NCI-H1105 (cell line): ENCODE data around the gene FMNL2.

Experiments
- DNase-seq: peaks from one replicate; lab custom pipeline; 2025; lab: John Stamatoyannopoulos, UW

FMNL2 gene

GRCh38 chr2:152529420-152530115 is 194.6 kb downstream of the FMNL2 start:
- no peak for DNase-seq

GRCh38 chr2:152532241-152532640 is 197.3 kb downstream of the FMNL2 start:
- DNase-seq = no peak

- no peak for DNase-seq
Measured at GRCh38 chr2:152534460-152535135, 199.6 kb downstream of the FMNL2 start.

- DNase-seq = no peak
Measured at GRCh38 chr2:152537081-152537651, 202.2 kb downstream of the FMNL2 start.

- no peak for DNase-seq
Measured at GRCh38 chr2:152539424-152539823, 204.4 kb downstream of the FMNL2 start.

- no peak for DNase-seq
Measured at GRCh38 chr2:152541712-152542111, 206.7 kb downstream of the FMNL2 start.

- no peak for DNase-seq
Measured at GRCh38 chr2:152542337-152542994, 207.5 kb downstream of the FMNL2 start.

GRCh38 chr2:152542995-152543481 is 208.1 kb downstream of the FMNL2 start:
- no peak for DNase-seq

GRCh38 chr2:152543717-152544116 is 208.7 kb downstream of the FMNL2 start:
- DNase-seq = no peak

GRCh38 chr2:152544638-152545037 is 209.7 kb downstream of the FMNL2 start:
- no peak for DNase-seq

- DNase-seq = no peak
Measured at GRCh38 chr2:152546230-152546837, 211.4 kb downstream of the FMNL2 start.

GRCh38 chr2:152548111-152548875 is 213.3 kb downstream of the FMNL2 start:
- no peak for DNase-seq

- DNase-seq = no peak
Measured at GRCh38 chr2:152548996-152549395, 214.0 kb downstream of the FMNL2 start.

GRCh38 chr2:152549423-152549822 is 214.4 kb downstream of the FMNL2 start:
- DNase-seq = no peak

GRCh38 chr2:152550386-152550785 is 215.4 kb downstream of the FMNL2 start:
- no peak for DNase-seq

GRCh38 chr2:152552888-152553287 is 217.9 kb downstream of the FMNL2 start:
- no peak for DNase-seq

- no peak for DNase-seq
Measured at GRCh38 chr2:152553518-152553917, 218.5 kb downstream of the FMNL2 start.

- no peak for DNase-seq
Measured at GRCh38 chr2:152555048-152555447, 220.1 kb downstream of the FMNL2 start.

- no peak for DNase-seq
Measured at GRCh38 chr2:152556506-152556905, 221.5 kb downstream of the FMNL2 start.

- no peak for DNase-seq
Measured at GRCh38 chr2:152557273-152557888, 222.4 kb downstream of the FMNL2 start.
